Measurements from ENCODE around the gene CHN2. TPM values are rescaled to one million over a fixed set of nuclear protein-coding genes. Genes with fewer than 3 reads are reported as not detected.

Gene CHN2
- polyA plus RNA-seq, 2 of the 4 experiments (the other 2 are of a cell fraction), result 0.06 TPM; not detected in 1

DNA sequence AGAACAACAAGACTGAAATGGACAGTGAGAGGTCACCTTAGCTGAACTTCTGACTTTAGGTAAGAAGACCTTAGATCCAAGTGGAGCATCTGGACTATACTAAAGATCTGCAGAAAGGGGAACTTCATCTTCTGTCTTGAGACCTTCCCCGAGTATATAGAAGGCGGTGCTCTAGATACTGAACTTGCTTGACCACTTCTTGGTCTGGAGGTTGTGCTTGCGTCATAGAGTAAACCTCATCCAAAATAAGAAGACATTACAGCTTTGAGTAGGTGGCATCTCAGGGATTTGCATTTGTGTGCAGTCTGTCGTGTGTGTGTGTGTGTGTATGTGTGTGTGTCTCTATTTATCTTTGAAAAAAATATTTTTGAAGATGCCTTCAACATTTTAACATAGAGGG lies 157.5 kb downstream of the CHN2 start (continued):
- TF ChIP-seq HOXB13 (CRISPR knock-in tag; IDR thresholded peaks at IDR 0.05; ENCODE audit: low read depth), result no peak

DNA sequence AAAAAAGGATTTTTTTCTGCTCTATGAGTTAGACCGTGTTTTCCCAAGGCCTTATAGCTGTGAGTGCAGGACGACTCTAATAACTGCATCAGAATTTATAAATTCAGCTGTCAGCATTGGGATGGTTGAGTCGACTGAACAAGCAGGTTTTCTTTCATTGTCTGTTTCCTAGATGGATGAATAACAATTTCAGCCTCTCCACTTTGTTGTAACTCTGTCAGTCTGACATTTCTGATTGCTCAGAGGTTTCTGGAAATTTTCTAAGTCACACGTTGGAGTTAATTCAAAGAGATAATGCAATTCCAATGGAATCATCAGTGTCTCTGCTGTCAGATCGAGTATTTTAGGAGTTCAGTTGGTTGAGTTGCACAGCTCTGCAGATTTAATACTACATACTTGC lies 159.2 kb downstream of the CHN2 start:
- DNase-seq (ENCODE audit: low read depth in 1 of 2, low spot score in 1 of 2) (no peak), ATAC-seq (no peak), FAIRE-seq (no peak)
- ChIA-PET CTCF (interaction anchor here (0.6 to 1.2 kb wide), 2 partner anchors 432 to 843 kb away, joined by 3 to 4 read pairs; no protein-coding TSS in a partner anchor), POLR2A (no interaction called here)
- no peak overlapping the region for H3K4me3 ChIP-seq
- 5% methylated on average over 5 of the region's 5 CpGs for WGBS (ENCODE audit: missing lambda C conversion rate)
- H3K9me3 ChIP-seq, result no peaks in the 10 kb centered on the region
- no peaks in the 10 kb centered on the region for H3K4me1 ChIP-seq
- TF ChIP-seq CBX2 (IDR thresholded peaks at IDR 0.05; ENCODE audit: borderline replicate concordance, low read depth) (no peak), MAZ (IDR thresholded peaks at IDR 0.05; ENCODE audit: borderline replicate concordance, low read depth, low read length) (no peak), RFX5 (IDR thresholded peaks at IDR 0.05) (no peak), EHF (CRISPR knock-in tag; IDR thresholded peaks at IDR 0.05) (no peak), RCOR1 (IDR thresholded peaks at IDR 0.05; ENCODE audit: low read depth, low read length) (no peak), MAFK (IDR thresholded peaks at IDR 0.05; ENCODE audit: partially characterized antibody) (no peak), ZSCAN20 (CRISPR knock-in tag; IDR thresholded peaks at IDR 0.05) (no peak), JUNB (IDR thresholded peaks at IDR 0.05) (no peak), POLR2AphosphoS2 (conservative IDR thresholded peaks at IDR 0.05; ENCODE audit: low read length) (no peak), CHD2 (IDR thresholded peaks at IDR 0.05; ENCODE audit: low read length, partially characterized antibody) (no peak), KDM5A (IDR thresholded peaks at IDR 0.05) (no peak)
- TF ChIP-seq, protein P1, sequence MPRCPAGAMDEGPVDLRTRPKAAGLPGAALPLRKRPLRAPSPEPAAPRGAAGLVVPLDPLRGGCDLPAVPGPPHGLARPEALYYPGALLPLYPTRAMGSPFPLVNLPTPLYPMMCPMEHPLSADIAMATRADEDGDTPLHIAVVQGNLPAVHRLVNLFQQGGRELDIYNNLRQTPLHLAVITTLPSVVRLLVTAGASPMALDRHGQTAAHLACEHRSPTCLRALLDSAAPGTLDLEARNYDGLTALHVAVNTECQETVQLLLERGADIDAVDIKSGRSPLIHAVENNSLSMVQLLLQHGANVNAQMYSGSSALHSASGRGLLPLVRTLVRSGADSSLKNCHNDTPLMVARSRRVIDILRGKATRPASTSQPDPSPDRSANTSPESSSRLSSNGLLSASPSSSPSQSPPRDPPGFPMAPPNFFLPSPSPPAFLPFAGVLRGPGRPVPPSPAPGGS (IDR thresholded peaks at IDR 0.05), result no peak
- TF ChIP-seq, protein P2, sequence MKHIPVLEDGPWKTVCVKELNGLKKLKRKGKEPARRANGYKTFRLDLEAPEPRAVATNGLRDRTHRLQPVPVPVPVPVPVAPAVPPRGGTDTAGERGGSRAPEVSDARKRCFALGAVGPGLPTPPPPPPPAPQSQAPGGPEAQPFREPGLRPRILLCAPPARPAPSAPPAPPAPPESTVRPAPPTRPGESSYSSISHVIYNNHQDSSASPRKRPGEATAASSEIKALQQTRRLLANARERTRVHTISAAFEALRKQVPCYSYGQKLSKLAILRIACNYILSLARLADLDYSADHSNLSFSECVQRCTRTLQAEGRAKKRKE (CRISPR knock-in tag; IDR thresholded peaks at IDR 0.05; ENCODE audit: low read depth), result no peak
- no peak overlapping the region for H3K27ac ChIP-seq
- no peak overlapping the region for H3K4me2 ChIP-seq

DNA sequence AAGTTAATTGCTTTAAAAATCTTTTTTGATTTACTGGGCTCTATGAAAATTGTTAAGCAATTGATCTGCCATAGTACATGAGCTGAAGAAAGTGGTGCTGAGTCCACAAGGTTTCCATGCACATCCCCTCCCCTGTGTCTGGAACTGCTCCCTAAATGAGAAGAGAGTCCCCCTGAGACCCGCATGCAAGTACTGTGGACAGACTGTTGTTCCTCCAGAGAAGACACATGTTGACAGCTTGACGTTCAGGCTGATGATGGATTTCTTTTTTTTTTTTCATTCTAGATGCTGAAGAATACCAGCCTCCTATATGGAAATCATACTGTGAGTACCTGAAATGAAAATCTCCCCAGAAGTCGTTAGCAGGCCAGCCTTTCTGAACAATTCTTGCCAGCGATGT lies 159.8 kb downstream of the CHN2 start:
- FAIRE-seq, result no peak
- no peak for ATAC-seq
- CTCF ChIA-PET, result interaction anchor here (0.6 to 1.2 kb wide), 2 partner anchors 432 to 843 kb away, joined by 3 to 4 read pairs; no protein-coding TSS in a partner anchor

DNA sequence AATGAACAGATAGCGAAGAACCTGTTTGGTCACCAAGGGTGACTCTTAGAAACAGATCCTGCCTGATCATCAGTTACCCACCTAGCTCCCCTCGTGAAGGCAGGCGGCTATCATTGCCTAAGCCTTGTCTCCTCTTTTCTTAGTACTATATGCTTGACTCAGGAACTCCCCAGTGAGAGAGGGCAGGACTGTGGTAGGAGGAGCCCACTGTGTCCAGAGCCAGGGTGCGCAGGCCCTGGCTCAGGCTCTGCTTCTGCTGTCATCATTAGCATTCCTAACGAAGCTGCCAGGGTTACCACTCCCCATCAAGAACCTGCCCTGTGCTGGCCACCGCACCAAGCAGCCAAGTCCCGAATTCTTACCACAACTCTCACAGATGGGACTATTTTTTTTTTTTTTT lies 160.8 kb downstream of the CHN2 start:
- Histone ChIP-seq H3K4me1 (no peaks in the 10 kb centered on the region), H3K27ac (no peak overlapping the region), H3K4me3 (no peak overlapping the region), H3K9me3 (no peaks in the 10 kb centered on the region), H3K4me2 (no peak overlapping the region)
- TF ChIP-seq, protein P3, sequence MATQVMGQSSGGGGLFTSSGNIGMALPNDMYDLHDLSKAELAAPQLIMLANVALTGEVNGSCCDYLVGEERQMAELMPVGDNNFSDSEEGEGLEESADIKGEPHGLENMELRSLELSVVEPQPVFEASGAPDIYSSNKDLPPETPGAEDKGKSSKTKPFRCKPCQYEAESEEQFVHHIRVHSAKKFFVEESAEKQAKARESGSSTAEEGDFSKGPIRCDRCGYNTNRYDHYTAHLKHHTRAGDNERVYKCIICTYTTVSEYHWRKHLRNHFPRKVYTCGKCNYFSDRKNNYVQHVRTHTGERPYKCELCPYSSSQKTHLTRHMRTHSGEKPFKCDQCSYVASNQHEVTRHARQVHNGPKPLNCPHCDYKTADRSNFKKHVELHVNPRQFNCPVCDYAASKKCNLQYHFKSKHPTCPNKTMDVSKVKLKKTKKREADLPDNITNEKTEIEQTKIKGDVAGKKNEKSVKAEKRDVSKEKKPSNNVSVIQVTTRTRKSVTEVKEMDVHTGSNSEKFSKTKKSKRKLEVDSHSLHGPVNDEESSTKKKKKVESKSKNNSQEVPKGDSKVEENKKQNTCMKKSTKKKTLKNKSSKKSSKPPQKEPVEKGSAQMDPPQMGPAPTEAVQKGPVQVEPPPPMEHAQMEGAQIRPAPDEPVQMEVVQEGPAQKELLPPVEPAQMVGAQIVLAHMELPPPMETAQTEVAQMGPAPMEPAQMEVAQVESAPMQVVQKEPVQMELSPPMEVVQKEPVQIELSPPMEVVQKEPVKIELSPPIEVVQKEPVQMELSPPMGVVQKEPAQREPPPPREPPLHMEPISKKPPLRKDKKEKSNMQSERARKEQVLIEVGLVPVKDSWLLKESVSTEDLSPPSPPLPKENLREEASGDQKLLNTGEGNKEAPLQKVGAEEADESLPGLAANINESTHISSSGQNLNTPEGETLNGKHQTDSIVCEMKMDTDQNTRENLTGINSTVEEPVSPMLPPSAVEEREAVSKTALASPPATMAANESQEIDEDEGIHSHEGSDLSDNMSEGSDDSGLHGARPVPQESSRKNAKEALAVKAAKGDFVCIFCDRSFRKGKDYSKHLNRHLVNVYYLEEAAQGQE (IDR thresholded peaks at IDR 0.05), result no peak
- no peak for TF ChIP-seq RFX5 (IDR thresholded peaks at IDR 0.05)
- no peak for TF ChIP-seq MYC (IDR thresholded peaks at IDR 0.05; ENCODE audit: borderline replicate concordance, low read length)
- no peak for ATAC-seq
- ChIA-PET CTCF (interaction anchor here (1.2 to 1.5 kb wide), 2 partner anchors 9 to 13 kb away, joined by 3 to 4 read pairs; no protein-coding TSS in a partner anchor), POLR2A (no interaction called here)
- no peak for DNase-seq (ENCODE audit: low read depth in 1 of 2, low spot score in 1 of 2)
- no peak for FAIRE-seq
- WGBS (ENCODE audit: missing lambda C conversion rate), result 64% methylated on average over 7 of the region's 7 CpGs

More for the DNA sequence above, 159.8 kb downstream of the CHN2 start:
- Histone ChIP-seq H3K4me3 (no peak overlapping the region), H3K27ac (no peak overlapping the region), H3K9me3 (no peaks in the 10 kb centered on the region), H3K4me2 (no peak overlapping the region), H3K4me1 (no peaks in the 10 kb centered on the region)
- WGBS (ENCODE audit: missing lambda C conversion rate), result 45% methylated on average over 4 of the region's 4 CpGs
- no peak for DNase-seq (ENCODE audit: low read depth in 1 of 2, low spot score in 1 of 2)
- POLR2A ChIA-PET, result no interaction called here
- TF ChIP-seq, protein P4, sequence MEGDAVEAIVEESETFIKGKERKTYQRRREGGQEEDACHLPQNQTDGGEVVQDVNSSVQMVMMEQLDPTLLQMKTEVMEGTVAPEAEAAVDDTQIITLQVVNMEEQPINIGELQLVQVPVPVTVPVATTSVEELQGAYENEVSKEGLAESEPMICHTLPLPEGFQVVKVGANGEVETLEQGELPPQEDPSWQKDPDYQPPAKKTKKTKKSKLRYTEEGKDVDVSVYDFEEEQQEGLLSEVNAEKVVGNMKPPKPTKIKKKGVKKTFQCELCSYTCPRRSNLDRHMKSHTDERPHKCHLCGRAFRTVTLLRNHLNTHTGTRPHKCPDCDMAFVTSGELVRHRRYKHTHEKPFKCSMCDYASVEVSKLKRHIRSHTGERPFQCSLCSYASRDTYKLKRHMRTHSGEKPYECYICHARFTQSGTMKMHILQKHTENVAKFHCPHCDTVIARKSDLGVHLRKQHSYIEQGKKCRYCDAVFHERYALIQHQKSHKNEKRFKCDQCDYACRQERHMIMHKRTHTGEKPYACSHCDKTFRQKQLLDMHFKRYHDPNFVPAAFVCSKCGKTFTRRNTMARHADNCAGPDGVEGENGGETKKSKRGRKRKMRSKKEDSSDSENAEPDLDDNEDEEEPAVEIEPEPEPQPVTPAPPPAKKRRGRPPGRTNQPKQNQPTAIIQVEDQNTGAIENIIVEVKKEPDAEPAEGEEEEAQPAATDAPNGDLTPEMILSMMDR (IDR thresholded peaks at IDR 0.05), result no peak
- no peak for TF ChIP-seq RFX5 (IDR thresholded peaks at IDR 0.05)
- no peak for TF ChIP-seq MAZ (IDR thresholded peaks at IDR 0.05; ENCODE audit: borderline replicate concordance, low read depth, low read length)
- no peak for TF ChIP-seq RNF2 (IDR thresholded peaks at IDR 0.05; ENCODE audit: borderline replicate concordance, low read depth)

Measured in A549 (cell line).